ENCODE data around the gene NGEF. TPM values are rescaled to one million over a fixed set of nuclear protein-coding genes. Genes with fewer than 3 reads are reported as not detected.
"Not testable (repeated sequence)": the region's sequence is repeated elsewhere in the genome, so short reads cannot be mapped to it uniquely, and the experiment has no call there.

Gene NGEF
- total and polyA plus RNA-seq, 7 donors, result 0.13 to 0.51 (median 0.25) TPM; not detected in 1

- Histone ChIP-seq H3K27ac (no peak overlapping the region), H3K36me3 (ENCODE audit: insufficient read depth in 1 of 2, low read depth in 1 of 2) (no peaks in the 10 kb centered on the region), H3K27me3 (ENCODE audit: insufficient read depth in 3 of 3, low read length in 2 of 3) (no peaks in the 10 kb centered on the region), H3K4me1 (no peaks in the 10 kb centered on the region), H3K4me3 (no peak overlapping the region), H3K9me3 (peaks cover 10% of the 10 kb centered on the region)
- 88 to 93% (median 91%) methylated on average over 6 of the region's 6 CpGs for WGBS, 3 donors
- no peak for TF ChIP-seq CTCF (IDR thresholded peaks at IDR 0.05)
- intact Hi-C loops (cut with DNase I), result no loop called here
- DNase-seq (no peak), ATAC-seq (no peak)
Observed at GRCh38 chr2:232910376-232910775, 102.7 kb downstream of the NGEF start.

GRCh38 chr2:232908695-232909094, 104.4 kb downstream of the NGEF start:
- Histone ChIP-seq H3K4me3 (no peak overlapping the region), H3K27ac (no peak overlapping the region), H3K9me3 (peaks cover 10% of the 10 kb centered on the region), H3K36me3 (ENCODE audit: insufficient read depth in 1 of 2, low read depth in 1 of 2) (no peaks in the 10 kb centered on the region), H3K27me3 (ENCODE audit: insufficient read depth in 3 of 3, low read length in 2 of 3) (no peaks in the 10 kb centered on the region), H3K4me1 (no peaks in the 10 kb centered on the region)
- intact Hi-C loops (cut with DNase I), result no loop called here
- DNase-seq (no peak), ATAC-seq (no peak)
- no peak for TF ChIP-seq CTCF (IDR thresholded peaks at IDR 0.05)
- 68 to 78% (median 68%) methylated on average over 6 of the region's 6 CpGs for WGBS, 3 donors

- H3K4me1 ChIP-seq; H3K27me3 ChIP-seq (ENCODE audit: insufficient read depth in 3 of 3, low read length in 2 of 3); intact Hi-C loops (cut with DNase I); H3K36me3 ChIP-seq (ENCODE audit: insufficient read depth in 1 of 2, low read depth in 1 of 2); ATAC-seq; H3K4me3 ChIP-seq; DNase-seq; H3K27ac ChIP-seq: not testable (repeated sequence)
- 88 to 91% (median 90%) methylated on average over 9 of the region's 9 CpGs for WGBS, 3 donors
- peaks cover 10% of the 10 kb centered on the region for H3K9me3 ChIP-seq
Observed at GRCh38 chr2:232907718-232908085, 105.4 kb downstream of the NGEF start.

- ATAC-seq; H3K4me1 ChIP-seq; H3K4me3 ChIP-seq; H3K27ac ChIP-seq; H3K27me3 ChIP-seq (ENCODE audit: insufficient read depth in 3 of 3, low read length in 2 of 3); H3K36me3 ChIP-seq (ENCODE audit: insufficient read depth in 1 of 2, low read depth in 1 of 2); DNase-seq; intact Hi-C loops (cut with DNase I): not testable (repeated sequence)
- H3K9me3 ChIP-seq, result peaks cover 10% of the 10 kb centered on the region
- WGBS, 3 donors, result 61 to 69% (median 63%) methylated on average over 8 to 9 of the region's 10 CpGs
Observed at GRCh38 chr2:232906867-232907717, 106.0 kb downstream of the NGEF start.

- no peak for TF ChIP-seq CTCF (IDR thresholded peaks at IDR 0.05)
- no peak for DNase-seq
- H3K4me3 ChIP-seq, result no peak overlapping the region
- H3K9me3 ChIP-seq, result no peaks in the 10 kb centered on the region
- no peaks in the 10 kb centered on the region for H3K4me1 ChIP-seq
- 71 to 84% (median 84%) methylated on average over 9 of the region's 9 CpGs for WGBS, 3 donors
- H3K27me3 ChIP-seq (ENCODE audit: insufficient read depth in 3 of 3, low read length in 2 of 3), result peaks cover 0 to 15% (median 2%) of the 10 kb centered on the region in 3 donors
- H3K36me3 ChIP-seq (ENCODE audit: insufficient read depth in 1 of 2, low read depth in 1 of 2), result no peaks in the 10 kb centered on the region
- H3K27ac ChIP-seq, result no peak overlapping the region
- no peak for ATAC-seq
- intact Hi-C loops (cut with DNase I), result no loop called here
Observed at GRCh38 chr2:232903989-232904388, 109.1 kb downstream of the NGEF start.

Measured in psoas muscle (tissue), 8 donors.